NT2/D1 (cell line): ENCODE results near the gene PEX19.

Experiments
- YY1 ChIP-seq: IDR thresholded peaks from 2 replicates; pipeline ENCODE4 v1.6.1; 2011; ENCODE audit not compliant: insufficient read length, insufficient read depth
- ZNF274 ChIP-seq: IDR thresholded peaks from 2 replicates; pipeline ENCODE4 v1.6.1; 2011; ENCODE audit warnings: mild to moderate bottlenecking, low read depth, low read length

- TF ChIP-seq ZNF274 (no peak), YY1 (no peak)
Measured at GRCh38 chr1:160255781-160256300, 29.1 kb downstream of the PEX19 start.
